SK-N-SH treated with all-trans-retinoic acid at 6 μM for 48 hours (cell line): ENCODE results near the gene C2CD4C.
"Not testable (repeated sequence)": the region's sequence is repeated elsewhere in the genome, so short reads cannot be mapped to it uniquely, and the experiment has no call there.

Experiments used
- ATAC-seq: fragments of 200-7000 bp; cut with Tn5 transposase; 3 replicates; pipeline ENCODE4 v1.9.1; 2020; ENCODE audit warnings: mild to moderate bottlenecking, moderate library complexity
- ARNTL ChIP-seq: fragments of 450-650 bp; formaldehyde crosslinking; IDR thresholded peaks from 2 replicates; pipeline ENCODE4 v1.5.0; 2020; ENCODE audit warnings: low read depth, mild to moderate bottlenecking, moderate library complexity, borderline replicate concordance
- BACH2 ChIP-seq: fragments of 250-450 bp; sonication (Bioruptor Pico); IDR thresholded peaks from 2 replicates; pipeline ENCODE4 v1.9.0; 2021; ENCODE audit warnings: mild to moderate bottlenecking, borderline replicate concordance
- CREB5 ChIP-seq: fragments of 250-450 bp; sonication (Bioruptor Pico); IDR thresholded peaks from 2 replicates; pipeline ENCODE4 v1.5.1; 2020; ENCODE audit warnings: low read depth, mild to moderate bottlenecking, moderate library complexity
- CSDC2 ChIP-seq: fragments of 250-450 bp; sonication (Bioruptor Pico); IDR thresholded peaks from 2 replicates; pipeline ENCODE4 v1.5.0; 2020; ENCODE audit warnings: mild to moderate bottlenecking, moderate library complexity
- GLIS3 ChIP-seq: fragments of 250-450 bp; sonication (Bioruptor Pico); IDR thresholded peaks from 2 replicates; pipeline ENCODE4 v1.5.0; 2020; ENCODE audit warnings: mild to moderate bottlenecking, moderate library complexity
- ISL1 ChIP-seq: fragments of 250-450 bp; sonication (Bioruptor Pico); IDR thresholded peaks from 2 replicates; pipeline ENCODE4 v2.1.2; 2022; ENCODE audit warnings: mild to moderate bottlenecking, moderate library complexity
- OSR1 ChIP-seq: fragments of 250-450 bp; sonication (Bioruptor Pico); IDR thresholded peaks from 2 replicates; pipeline ENCODE4 v1.8.0; 2022; ENCODE audit warnings: moderate library complexity, mild to moderate bottlenecking, inconsistent platforms
- PATZ1 ChIP-seq: fragments of 250-450 bp; sonication (Bioruptor Pico); IDR thresholded peaks from 2 replicates; pipeline ENCODE4 v1.8.0; 2020; ENCODE audit warnings: mild to moderate bottlenecking, moderate library complexity, borderline replicate concordance
- POU6F1 ChIP-seq: fragments of 250-450 bp; sonication (Bioruptor Pico); IDR thresholded peaks from 2 replicates; pipeline ENCODE4 v1.8.0; 2021; ENCODE audit warnings: low read depth, mild to moderate bottlenecking, moderate library complexity, borderline replicate concordance
- RARB ChIP-seq: fragments of 250-450 bp; sonication (Bioruptor Pico); IDR thresholded peaks from 2 replicates; pipeline ENCODE4 v1.8.0; 2021; ENCODE audit warnings: mild to moderate bottlenecking, moderate library complexity
- SNAI2 ChIP-seq: fragments of 250-450 bp; sonication (Bioruptor Pico); IDR thresholded peaks from 2 replicates; pipeline ENCODE4 v1.5.0; 2020; ENCODE audit warnings: mild to moderate bottlenecking, moderate library complexity
- TCF4 ChIP-seq: fragments of 250-450 bp; sonication (Bioruptor Pico); IDR thresholded peaks from 2 replicates; pipeline ENCODE4 v1.8.0; 2021; ENCODE audit warnings: mild to moderate bottlenecking, moderate library complexity, borderline replicate concordance
- TOX ChIP-seq: fragments of 250-450 bp; sonication (Bioruptor Pico); IDR thresholded peaks from 2 replicates; pipeline ENCODE4 v1.8.0; 2021; ENCODE audit warnings: mild to moderate bottlenecking, moderate library complexity, borderline replicate concordance
- TSHZ2 ChIP-seq: fragments of 250-450 bp; sonication (Bioruptor Pico); IDR thresholded peaks from 2 replicates; pipeline ENCODE4 v1.5.0; 2020; ENCODE audit warnings: mild to moderate bottlenecking, moderate library complexity
- ZC3H10 ChIP-seq: fragments of 250-450 bp; sonication (Bioruptor Pico); IDR thresholded peaks from 2 replicates; pipeline ENCODE4 v1.5.1; 2021; ENCODE audit warnings: mild to moderate bottlenecking, moderate library complexity
- ZFP3 ChIP-seq: fragments of 250-450 bp; sonication (Bioruptor Pico); IDR thresholded peaks from 2 replicates; pipeline ENCODE4 v1.5.0; 2020; ENCODE audit warnings: mild to moderate bottlenecking, moderate library complexity
- ZFP30 ChIP-seq: fragments of 450-650 bp; formaldehyde crosslinking; IDR thresholded peaks from 2 replicates; pipeline ENCODE4 v1.5.0; 2022; ENCODE audit warnings: mild to moderate bottlenecking, moderate library complexity
- ZNF8 ChIP-seq: fragments of 450-650 bp; formaldehyde crosslinking; IDR thresholded peaks from 2 replicates; pipeline ENCODE4 v1.5.0; 2020; ENCODE audit warnings: mild to moderate bottlenecking, moderate library complexity

The C2CD4C gene

GRCh38 chr19:426725-427445 is 17.9 kb upstream of the C2CD4C start:
- no peak for TF ChIP-seq OSR1
- no peak for TF ChIP-seq CREB5 (CRISPR knock-in tag)
- no peak for TF ChIP-seq PATZ1 (CRISPR knock-in tag)
- no peak for TF ChIP-seq CSDC2 (CRISPR knock-in tag)
- TF ChIP-seq ISL1: no peak
- TF ChIP-seq TCF4 (CRISPR knock-in tag): no peak; the same call in 1 of the 2 replicates
- TF ChIP-seq ZFP3 (CRISPR knock-in tag): no peak
- no peak for TF ChIP-seq POU6F1 (CRISPR knock-in tag)
- no peak; the same call in 2 of the 3 replicates for ATAC-seq

GRCh38 chr19:425056-425455 is 16.1 kb upstream of the C2CD4C start:
- TF ChIP-seq ARNTL: no peak
- TF ChIP-seq ZFP3 (CRISPR knock-in tag): no peak
- TF ChIP-seq SNAI2 (CRISPR knock-in tag): no peak
- no peak for TF ChIP-seq OSR1
- no peak for TF ChIP-seq RARB (CRISPR knock-in tag)
- TF ChIP-seq GLIS3 (CRISPR knock-in tag): no peak
- no peak for TF ChIP-seq TOX (CRISPR knock-in tag)
- TF ChIP-seq ISL1: no peak
- no peak for ATAC-seq

DNA sequence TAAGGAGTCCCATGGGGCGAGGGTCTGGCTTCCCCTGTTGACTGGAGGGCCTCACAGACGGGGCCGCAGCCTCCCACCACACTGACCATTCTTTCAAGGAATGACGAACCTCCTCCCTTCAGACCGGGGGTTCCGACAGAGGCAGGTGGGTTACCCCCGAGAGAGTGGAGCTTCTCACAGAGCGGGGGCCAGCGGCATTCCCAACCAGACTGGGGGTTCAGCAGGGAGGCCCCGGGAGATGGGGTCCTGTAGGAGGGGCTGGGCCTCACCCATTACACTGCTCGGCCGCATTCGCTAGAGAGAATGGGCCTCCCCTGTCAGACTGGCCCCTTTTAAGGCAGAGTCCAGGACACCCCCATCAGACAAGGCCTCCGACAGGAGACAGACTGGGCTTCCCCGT is 15.6 kb upstream of the C2CD4C start:
- TF ChIP-seq BACH2 (CRISPR knock-in tag) (no peak), ARNTL (no peak), ISL1 (no peak)
- no peak for ATAC-seq

DNA sequence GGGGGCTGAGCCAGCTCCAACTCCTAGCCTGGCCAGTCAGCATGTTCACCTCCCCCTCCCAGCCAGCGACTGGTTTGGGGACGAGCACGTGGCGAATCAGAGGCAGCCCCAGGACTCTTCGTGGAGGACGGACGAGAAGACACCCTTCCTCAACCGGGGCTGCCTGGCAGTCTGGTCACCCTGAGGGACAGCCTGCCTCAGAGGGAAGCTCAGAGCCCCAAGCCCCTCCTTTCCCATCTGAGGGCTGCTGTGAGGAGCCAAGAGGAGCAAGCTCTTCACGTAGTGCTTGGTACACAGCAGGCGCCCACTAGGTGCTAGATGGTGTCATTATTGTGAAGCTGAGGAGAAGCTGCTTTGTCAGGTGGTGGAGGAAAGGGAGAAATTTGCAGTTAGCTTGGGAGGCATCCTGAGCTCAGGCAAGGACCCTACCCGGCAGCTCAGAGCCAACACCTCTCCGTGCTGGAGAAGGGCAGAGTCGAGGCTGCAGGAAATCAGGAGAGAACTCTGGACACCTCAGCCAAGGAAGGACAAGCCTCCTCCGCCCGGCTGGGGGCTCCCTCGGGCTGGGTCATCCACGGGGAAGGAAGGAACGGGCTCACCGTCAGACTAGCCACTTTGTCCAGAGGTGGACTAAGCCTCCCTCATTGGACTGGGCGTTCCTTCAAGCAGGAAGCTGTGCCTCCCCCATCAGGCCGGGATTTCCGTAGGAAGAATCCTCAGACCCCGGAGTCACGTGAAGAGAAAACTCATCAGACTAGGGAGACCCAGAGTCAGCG is 14.9 kb upstream of the C2CD4C start:
- ATAC-seq: no peak
- no peak for TF ChIP-seq BACH2 (CRISPR knock-in tag)
- TF ChIP-seq SNAI2 (CRISPR knock-in tag): no peak
- TF ChIP-seq OSR1: no peak
- TF ChIP-seq TSHZ2 (CRISPR knock-in tag): no peak
- TF ChIP-seq ZNF8 (CRISPR knock-in tag): no peak
- TF ChIP-seq ZC3H10: no peak
- no peak for TF ChIP-seq GLIS3 (CRISPR knock-in tag)
- no peak for TF ChIP-seq PATZ1 (CRISPR knock-in tag)
- no peak for TF ChIP-seq ZFP30 (CRISPR knock-in tag)
- no peak for TF ChIP-seq CSDC2 (CRISPR knock-in tag)
- TF ChIP-seq ISL1: no peak
- no peak for TF ChIP-seq ZFP3 (CRISPR knock-in tag)

GRCh38 chr19:422917-423226 is 13.9 kb upstream of the C2CD4C start:
- ATAC-seq: not testable (repeated sequence)
